Activated naive CD4-positive, alpha-beta T cell treated with anti-CD3 and anti-CD28 coated beads, Interleukin-2, amount 10 ng/mL, durations not matched to agents 7 days and 5 days (primary cell): ENCODE measurements around the gene PSMB5.

Source experiments
- CTCF ChIA-PET: fragments of 350-600 bp; sonication (Branson Sonifier 250); formaldehyde crosslinking; loops from one replicate; lab custom pipeline; 2021; ENCODE audit warnings: antibody characterized with exemption; lab: Charles Lee
- DNase-seq: peaks from one replicate; pipeline ENCODE4 v3.0.0-alpha.2; 2020
- H3K27ac Mint-ChIP-seq: one replicate; pipeline ENCODE4 v1.8.0; 2021; ENCODE audit warnings: mild to moderate bottlenecking, moderate library complexity, mixed read lengths
- H3K27me3 Mint-ChIP-seq: one replicate; pipeline ENCODE4 v1.8.0; 2021; ENCODE audit warnings: mild to moderate bottlenecking, mixed read lengths
- H3K36me3 Mint-ChIP-seq: one replicate; pipeline ENCODE4 v1.8.0; 2021; ENCODE audit warnings: mixed read lengths
- H3K4me1 Mint-ChIP-seq: one replicate; pipeline ENCODE4 v1.8.0; 2021; ENCODE audit warnings: mixed read lengths
- H3K4me3 Mint-ChIP-seq: one replicate; pipeline ENCODE4 v1.8.0; 2021; ENCODE audit warnings: mild to moderate bottlenecking, moderate library complexity, mixed read lengths
- H3K9me3 Mint-ChIP-seq: one replicate; pipeline ENCODE4 v1.8.0; 2021; ENCODE audit warnings: mixed read lengths

PSMB5 gene

DNA sequence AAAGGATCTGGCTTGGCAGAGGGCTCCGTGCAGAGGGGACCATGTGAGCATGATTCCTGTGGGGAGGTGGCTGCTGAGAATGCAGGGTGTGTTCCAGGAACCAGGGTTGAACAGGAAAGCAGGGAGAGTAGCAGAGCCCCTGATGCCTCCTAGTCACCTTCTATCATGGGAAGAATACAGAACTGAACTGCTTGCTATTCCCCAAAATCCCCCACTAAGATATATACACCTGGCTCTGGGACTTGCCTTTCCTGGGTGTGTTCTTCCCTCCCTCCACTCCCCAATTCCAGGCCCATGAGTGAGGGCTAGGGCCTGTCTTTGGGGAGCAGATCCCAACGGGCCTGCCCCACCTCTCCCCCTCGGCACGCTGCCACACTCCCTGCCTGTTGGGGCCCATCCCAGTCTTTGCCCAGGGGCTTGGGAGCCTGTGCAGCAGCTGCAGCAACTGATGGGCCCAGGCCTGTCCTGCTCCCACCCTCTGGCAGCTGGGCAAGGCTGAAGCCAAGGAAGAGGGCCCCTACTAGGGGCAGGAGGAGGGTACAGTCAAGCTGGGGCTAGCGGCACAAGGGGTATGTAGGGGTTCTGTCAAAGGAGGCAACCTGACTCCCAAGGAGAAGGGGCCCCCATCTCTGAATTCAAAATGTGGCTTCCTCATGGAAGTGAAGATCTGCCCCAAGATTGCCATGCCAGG lies 55.6 kb downstream of the PSMB5 start:
- H3K36me3 Mint-ChIP-seq = no peaks in the 10 kb centered on the region
- no peak for DNase-seq
- H3K4me1 Mint-ChIP-seq = peaks cover 16% of the 10 kb centered on the region
- no peak overlapping the region for H3K27ac Mint-ChIP-seq
- H3K4me3 Mint-ChIP-seq = no peak overlapping the region
- peaks cover 5% of the 10 kb centered on the region for H3K27me3 Mint-ChIP-seq
- CTCF ChIA-PET = interaction anchor here (1.6 kb wide), 1 partner anchor 79 kb away, joined by 4 read pairs; no protein-coding TSS in a partner anchor
- no peaks in the 10 kb centered on the region for H3K9me3 Mint-ChIP-seq

GRCh38 chr14:22978487-22978837 lies 56.2 kb downstream of the PSMB5 start:
- Mint-ChIP-seq H3K4me1 (peaks cover 16% of the 10 kb centered on the region), H3K27ac (no peak overlapping the region), H3K27me3 (peaks cover 5% of the 10 kb centered on the region), H3K4me3 (no peak overlapping the region), H3K36me3 (no peaks in the 10 kb centered on the region), H3K9me3 (no peaks in the 10 kb centered on the region)
- DNase-seq = no peak
- CTCF ChIA-PET = interaction anchor here (1.6 kb wide), 1 partner anchor 79 kb away, joined by 4 read pairs; no protein-coding TSS in a partner anchor

DNA sequence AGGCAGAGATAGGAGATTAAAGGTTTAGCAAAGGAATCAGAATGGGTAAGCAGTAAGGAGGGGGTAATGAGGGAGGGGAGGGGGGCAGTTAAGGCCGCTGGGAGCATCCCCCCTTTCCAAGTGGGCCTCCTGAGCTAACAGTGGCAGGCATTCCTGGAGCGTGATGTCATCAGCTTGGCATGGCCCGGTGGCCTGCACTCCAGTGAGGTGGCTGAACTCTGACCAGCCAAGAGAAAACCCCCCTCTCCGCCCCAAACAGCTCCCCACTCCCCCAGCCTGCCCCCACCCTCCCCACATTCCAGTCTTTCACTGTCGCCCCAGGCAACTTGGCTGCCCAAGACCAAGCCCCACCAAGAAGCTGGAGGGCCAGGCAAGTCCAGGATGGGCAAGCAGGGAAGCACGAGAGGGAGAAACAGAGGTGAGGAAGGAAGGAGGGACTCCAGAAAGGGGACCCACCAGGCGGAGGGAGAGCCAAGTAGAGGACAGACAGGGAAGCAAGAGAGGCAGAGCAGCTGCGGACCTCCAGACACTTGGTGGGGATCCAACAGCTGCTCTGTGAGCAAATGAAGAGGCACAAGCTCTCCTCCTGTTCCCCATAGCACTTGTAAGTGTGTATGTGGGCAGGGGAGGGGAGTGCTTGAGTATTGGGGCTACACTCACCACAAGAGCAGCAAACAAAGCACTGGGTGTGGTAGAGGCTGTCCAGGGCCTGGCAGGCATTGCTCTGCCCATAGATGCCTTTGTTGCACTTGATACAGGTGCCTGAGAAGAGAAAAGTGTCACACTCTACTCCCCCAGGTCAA lies 56.8 kb downstream of the PSMB5 start:
- Mint-ChIP-seq H3K27me3 (peaks cover 5% of the 10 kb centered on the region), H3K4me1 (peaks cover 16% of the 10 kb centered on the region), H3K36me3 (no peaks in the 10 kb centered on the region), H3K27ac (no peak overlapping the region), H3K9me3 (no peaks in the 10 kb centered on the region), H3K4me3 (no peak overlapping the region)
- DNase-seq = no peak
- CTCF ChIA-PET = interaction anchor here (1.3 to 6.7 kb wide), 6 partner anchors 7 to 91 kb away, joined by 3 to 120 read pairs (median 8); partner anchors contain the start of genes AJUBA and CDH24

GRCh38 chr14:22977434-22977683 lies 57.3 kb downstream of the PSMB5 start:
- Mint-ChIP-seq H3K27ac (no peak overlapping the region), H3K27me3 (peaks cover 7% of the 10 kb centered on the region), H3K4me3 (no peak overlapping the region), H3K9me3 (no peaks in the 10 kb centered on the region), H3K4me1 (peaks cover 16% of the 10 kb centered on the region), H3K36me3 (no peaks in the 10 kb centered on the region)
- DNase-seq = no peak
- CTCF ChIA-PET = interaction anchor here (1.3 to 6.7 kb wide), 5 partner anchors 7 to 91 kb away, joined by 3 to 120 read pairs (median 8); partner anchors contain the start of genes AJUBA and CDH24

DNA sequence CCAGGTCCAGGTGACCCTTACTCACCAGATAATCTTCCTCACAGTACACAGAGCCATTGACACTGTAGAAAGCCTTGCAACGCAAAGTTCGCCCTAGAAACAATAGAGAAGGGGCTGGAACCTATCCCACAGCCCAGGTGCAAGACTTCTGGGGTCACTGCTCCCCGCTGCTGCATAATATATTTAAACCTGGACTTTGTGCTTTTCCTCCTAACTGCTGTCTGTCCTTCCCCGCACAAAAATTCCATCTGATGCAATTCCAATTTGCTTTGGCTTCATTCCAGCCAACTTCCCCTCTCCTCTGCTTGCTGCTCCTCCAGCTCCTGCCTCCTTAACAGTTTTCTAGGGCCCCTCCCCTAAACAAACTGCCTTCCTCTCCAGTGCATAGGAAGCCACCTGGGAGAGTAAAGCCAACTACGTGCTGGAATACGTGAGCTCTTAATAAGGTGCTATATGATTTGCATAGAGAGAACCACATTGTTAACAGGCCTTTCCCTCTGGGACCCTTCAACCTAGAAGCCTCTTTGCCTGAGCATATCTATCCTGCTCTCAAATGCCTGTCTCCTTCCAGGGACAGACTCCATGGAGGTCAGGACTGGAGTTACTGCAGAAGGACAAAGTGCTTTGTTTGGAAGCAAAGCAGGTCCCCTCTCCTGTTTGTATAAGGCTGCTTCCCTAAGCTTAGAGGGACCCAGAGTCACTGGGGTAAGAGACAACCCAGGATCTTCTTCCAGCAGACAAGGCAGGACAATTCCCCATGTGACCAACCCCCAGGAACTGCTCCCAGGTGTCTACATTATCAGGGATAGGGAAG lies 57.9 kb downstream of the PSMB5 start:
- CTCF ChIA-PET = interaction anchor here (1.3 to 6.7 kb wide), 5 partner anchors 8 to 92 kb away, joined by 3 to 120 read pairs (median 8); partner anchors contain the start of genes AJUBA and CDH24
- Mint-ChIP-seq H3K27ac (no peak overlapping the region), H3K9me3 (no peaks in the 10 kb centered on the region), H3K4me3 (no peak overlapping the region), H3K36me3 (no peaks in the 10 kb centered on the region), H3K4me1 (peaks cover 16% of the 10 kb centered on the region), H3K27me3 (peaks cover 12% of the 10 kb centered on the region)
- DNase-seq = no peak
